Panc1 (cell line): ENCODE data around the gene TESK2.

ENCODE experiments used
- CTCF ChIP-seq: fragments of 450-650 bp; IDR thresholded peaks from 2 replicates; pipeline ENCODE4 v1.5.1; 2017; ENCODE audit warnings: mild to moderate bottlenecking
- POLR2AphosphoS5 ChIP-seq: IDR thresholded peaks from 2 replicates; pipeline ENCODE4 v1.6.1; 2012; ENCODE audit warnings: mild to moderate bottlenecking, low read depth, low read length, moderate library complexity
- REST ChIP-seq, 2 experiments: IDR thresholded peaks; 2 replicates each; pipeline ENCODE4 v1.6.1; 2011 to 2012; ENCODE audit warnings: low read depth in 2 of 2, control low read depth in 1 of 2, low read length in 1 of 2, mild to moderate bottlenecking in 1 of 2, moderate library complexity in 1 of 2; ENCODE audit not compliant: insufficient read depth in 1 of 2
- SIN3A ChIP-seq: IDR thresholded peaks from 2 replicates; pipeline ENCODE4 v1.6.1; 2012; ENCODE audit warnings: low read depth, mild to moderate bottlenecking, low read length, moderate library complexity, borderline replicate concordance; ENCODE audit not compliant: insufficient read depth
- TCF7L2 ChIP-seq: IDR thresholded peaks from 2 replicates; pipeline ENCODE4 v1.6.1; 2011; ENCODE audit warnings: mild to moderate bottlenecking, low read depth, low read length, inconsistent platforms

GRCh38 chr1:45339789-45340558, 151.0 kb downstream of the TESK2 start, which contains the start of the genes MUTYH and TOE1:
- TF ChIP-seq CTCF, result no peak
- peak; percentile 87 for TF ChIP-seq POLR2AphosphoS5
- no peak for TF ChIP-seq REST (IDR thresholded peaks at IDR 0.05; ENCODE audit: insufficient read depth in 1 of 2, low read depth in 2 of 2, low read length in 1 of 2)
- 0 out of 2 replicates have a peak, but pooled peaks have one; percentile 14 for TF ChIP-seq SIN3A
- TF ChIP-seq TCF7L2, result peak; percentile 58; the same call in 1 of the 2 replicates
